K562 (cell line): ENCODE data around the gene PSMA2. TPM values are rescaled to one million over a fixed set of nuclear protein-coding genes. Genes with fewer than 3 reads are reported as not detected.

Experiments
- CBX1 ChIP-seq: sonication (generic); IDR thresholded peaks from 2 replicates; pipeline ENCODE4 v1.6.1; 2016; ENCODE audit warnings: antibody characterized with exemption, low read depth, mild to moderate bottlenecking
- CHD2 ChIP-seq: IDR thresholded peaks from 2 replicates; pipeline ENCODE4 v1.6.1; 2011; ENCODE audit warnings: low read depth, low read length
- FUS ChIP-seq: fragments of 200-400 bp; formaldehyde crosslinking; optimal IDR thresholded peaks from 2 replicates; pipeline ENCODE3; 2017; ENCODE audit warnings: low read depth, low read length
- GTF2F1 ChIP-seq: IDR thresholded peaks from 2 replicates; pipeline ENCODE4 v1.6.1; 2011; ENCODE audit warnings: low read depth, low read length, improper control_type of control experiment
- HDGF ChIP-seq: fragments of 450-650 bp; IDR thresholded peaks from 2 replicates; pipeline ENCODE4 v1.6.1; 2016
- KDM2B ChIP-seq: fragments of 250-450 bp; sonication (Bioruptor Pico); IDR thresholded peaks from 2 replicates; pipeline ENCODE4 v1.8.0; 2021; ENCODE audit warnings: mild to moderate bottlenecking, moderate library complexity
- PHF8 ChIP-seq: fragments of 200-600 bp; sonication (generic); IDR thresholded peaks from 2 replicates; pipeline ENCODE4 v1.6.1; 2012; ENCODE audit warnings: mixed run types, mild to moderate bottlenecking, inconsistent platforms, low read length, moderate library complexity, borderline replicate concordance
- RUNX1 ChIP-seq: sonication (generic); IDR thresholded peaks from 2 replicates; pipeline ENCODE4 v1.6.1; 2016; ENCODE audit warnings: antibody characterized with exemption, low read depth
- STAG1 ChIP-seq: sonication (generic); formaldehyde crosslinking; IDR thresholded peaks from 2 replicates; pipeline ENCODE4 v1.5.0; 2020; ENCODE audit warnings: missing genetic modification reagents, borderline replicate concordance
- TAF7 ChIP-seq: fragments of 450-650 bp; IDR thresholded peaks from 2 replicates; pipeline ENCODE4 v1.6.1; 2016; ENCODE audit warnings: missing genetic modification characterization, missing compliant biosample characterization
- TOE1 ChIP-seq, 2 experiments: fragments of 450-650 bp in 1 of 2; sonication (generic) in 1 of 2; formaldehyde crosslinking in 1 of 2; IDR thresholded peaks; 2 replicates each; pipeline versions ENCODE4 v1.7.1 to v1.8.0; 2016 to 2022; ENCODE audit warnings: borderline replicate concordance in 2 of 2, mild to moderate bottlenecking in 2 of 2, antibody characterized with exemption in 1 of 2, inconsistent platforms in 1 of 2, low read depth in 1 of 2, missing genetic modification reagents in 1 of 2, moderate library complexity in 1 of 2
- TRIM28 ChIP-seq: fragments of 450-650 bp; IDR thresholded peaks from 2 replicates; pipeline ENCODE4 v1.6.1; 2017
- XRCC5 ChIP-seq: fragments of 200-400 bp; formaldehyde crosslinking; IDR thresholded peaks from 2 replicates; pipeline ENCODE4 v1.6.1; 2017; ENCODE audit warnings: low read depth, mild to moderate bottlenecking, low read length
- ZC3H4 ChIP-seq: sonication (generic); formaldehyde crosslinking; IDR thresholded peaks from 2 replicates; pipeline ENCODE4 v1.9.0; 2021; ENCODE audit warnings: missing genetic modification reagents, borderline replicate concordance
- ZKSCAN8 ChIP-seq: fragments of 200-800 bp; sonication (Bioruptor generic); IDR thresholded peaks from 2 replicates; pipeline ENCODE4 v1.6.1; 2016; ENCODE audit warnings: missing genetic modification characterization, missing compliant biosample characterization
- polyA plus RNA-seq, 8 experiments: library from polyadenylated mRNA; depleted of rRNA in 4 of 8; stranded (reverse) in 5 of 8; unstranded in 3 of 8; fragments of >200 nt; fragmentation: Nextera tagmentation in 2 of 8; fragmentation: Illumina TruSeq in 1 of 8; extraction: Ambion mirVana in 2 of 8; extraction: Trizol in 1 of 8; gene quantifications; 2 replicates each; pipeline versions ENCODE4 v1.2.1 to v1.2.3, GENCODE V29; 2011 to 2014; ENCODE audit warnings: inconsistent platforms in 1 of 8, missing spikeins in 1 of 8
- total RNA-seq, 7 experiments: library from RNA; depleted of rRNA in 6 of 7; stranded (reverse); fragments of >200 nt in 6 of 7; fragmentation: Illumina TruSeq in 2 of 7; extraction: Trizol in 2 of 7; gene quantifications; 2 replicates each; pipeline versions ENCODE4 v1.2.1 to v1.2.3, GENCODE V29; 2011 to 2021; ENCODE audit warnings: low replicate concordance in 1 of 7
- TF ChIP-seq, protein P1 (sequence below): fragments of 200-800 bp; sonication (Bioruptor generic); IDR thresholded peaks from 2 replicates; pipeline ENCODE4 v1.6.1; 2017; ENCODE audit warnings: missing genetic modification characterization, missing compliant biosample characterization
- TF ChIP-seq, protein P2 (sequence below): sonication (generic); formaldehyde crosslinking; IDR thresholded peaks from 2 replicates; pipeline ENCODE4 v1.8.0; 2022; ENCODE audit warnings: mild to moderate bottlenecking, low read depth, missing genetic modification reagents
- TF ChIP-seq, protein P3 (sequence below), 2 experiments: IDR thresholded peaks; 2 replicates each; pipeline ENCODE4 v1.6.1; 2012; ENCODE audit warnings: improper control_type of control experiment in 2 of 2, low read depth in 2 of 2, low read length in 2 of 2, borderline replicate concordance in 1 of 2
- TF ChIP-seq, protein P4 (sequence below): sonication (generic); formaldehyde crosslinking; IDR thresholded peaks from 2 replicates; pipeline ENCODE4 v1.9.0; 2022; ENCODE audit warnings: mild to moderate bottlenecking, missing genetic modification reagents

PSMA2 gene
- total and polyA plus RNA-seq, 9 of the 15 experiments (the other 6 are each of a cell fraction or from before 2014, with no cell fraction given), result 91.7 to 1,070 (median 213) TPM

DNA sequence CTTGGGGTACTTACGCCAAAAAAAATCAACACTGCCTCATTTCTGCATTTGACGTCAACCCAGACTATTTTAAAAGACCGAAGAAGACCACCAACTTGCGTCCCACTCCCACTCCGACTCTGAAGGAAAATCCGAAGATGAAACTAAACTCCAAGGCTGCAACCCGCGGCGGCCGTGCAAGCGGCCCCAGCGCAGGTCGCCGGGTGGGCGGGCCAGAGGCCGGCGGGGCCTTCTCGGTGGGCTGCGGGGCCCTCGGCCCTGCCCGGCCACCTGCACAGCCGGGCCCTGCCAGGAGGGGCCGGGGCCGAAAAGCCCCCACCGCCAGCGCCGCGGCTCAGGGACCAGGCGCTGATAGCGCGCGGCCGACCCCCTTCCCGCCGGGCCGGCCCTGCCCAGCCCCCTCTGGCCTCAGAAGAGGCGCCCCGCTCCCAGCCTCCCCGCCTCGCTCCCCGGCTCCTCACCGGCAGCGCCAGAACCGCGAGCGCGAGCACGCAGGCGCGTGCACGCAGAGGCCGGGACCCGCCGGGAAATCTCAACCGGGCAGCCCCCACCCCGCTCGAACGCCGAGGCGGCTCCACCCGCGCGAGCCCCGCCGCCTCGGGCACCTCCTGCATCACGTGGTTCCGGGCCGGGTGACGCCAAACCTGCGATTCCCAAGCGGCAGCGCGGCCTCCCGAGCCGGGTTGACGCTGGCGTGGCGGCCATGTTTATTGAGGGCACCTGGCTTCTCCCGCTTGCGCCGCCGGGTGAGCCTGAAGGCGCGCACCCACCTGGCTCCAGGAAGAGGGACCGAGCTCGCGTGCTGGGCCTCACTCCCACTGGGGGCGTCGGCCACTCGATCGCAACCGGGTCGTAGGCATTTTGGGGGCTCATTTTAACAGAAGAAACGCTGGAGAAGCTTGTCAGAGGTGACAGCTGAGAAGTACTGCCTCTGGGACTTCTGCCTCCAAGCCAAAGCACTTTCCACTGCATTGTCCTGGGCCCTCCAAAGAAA lies 20.2 kb downstream of the PSMA2 start, which contains the start of gene C7orf25 (continued):
- TF ChIP-seq, protein P1, sequence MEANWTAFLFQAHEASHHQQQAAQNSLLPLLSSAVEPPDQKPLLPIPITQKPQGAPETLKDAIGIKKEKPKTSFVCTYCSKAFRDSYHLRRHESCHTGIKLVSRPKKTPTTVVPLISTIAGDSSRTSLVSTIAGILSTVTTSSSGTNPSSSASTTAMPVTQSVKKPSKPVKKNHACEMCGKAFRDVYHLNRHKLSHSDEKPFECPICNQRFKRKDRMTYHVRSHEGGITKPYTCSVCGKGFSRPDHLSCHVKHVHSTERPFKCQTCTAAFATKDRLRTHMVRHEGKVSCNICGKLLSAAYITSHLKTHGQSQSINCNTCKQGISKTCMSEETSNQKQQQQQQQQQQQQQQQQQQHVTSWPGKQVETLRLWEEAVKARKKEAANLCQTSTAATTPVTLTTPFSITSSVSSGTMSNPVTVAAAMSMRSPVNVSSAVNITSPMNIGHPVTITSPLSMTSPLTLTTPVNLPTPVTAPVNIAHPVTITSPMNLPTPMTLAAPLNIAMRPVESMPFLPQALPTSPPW (CRISPR knock-in tag), result peak; percentile 95
- TF ChIP-seq RUNX1 (0 out of 2 replicates have a peak, but pooled peaks have one; percentile 57), TOE1 (IDR thresholded peaks at IDR 0.05; ENCODE audit: borderline replicate concordance) (peak; percentile 97), TOE1 (CRISPR knock-in tag; IDR thresholded peaks at IDR 0.05; ENCODE audit: borderline replicate concordance, low read depth) (no peak), TAF7 (no peak), GTF2F1 (peak; percentile 27; the same call in 1 of the 2 replicates), PHF8 (peak; percentile 84; the same call in 1 of the 2 replicates), STAG1 (CRISPR knock-in tag) (no peak), FUS (peak; percentile 80), HDGF (no peak), CBX1 (peak; percentile 77; the same call in 1 of the 2 replicates), CHD2 (0 out of 2 replicates have a peak, but pooled peaks have one; percentile 54), TRIM28 (peak; percentile 47; the same call in 1 of the 2 replicates), XRCC5 (peak; percentile 53; the same call in 1 of the 2 replicates), ZC3H4 (no peak), KDM2B (CRISPR knock-in tag) (no peak), ZKSCAN8 (no peak)
- TF ChIP-seq, protein P2, sequence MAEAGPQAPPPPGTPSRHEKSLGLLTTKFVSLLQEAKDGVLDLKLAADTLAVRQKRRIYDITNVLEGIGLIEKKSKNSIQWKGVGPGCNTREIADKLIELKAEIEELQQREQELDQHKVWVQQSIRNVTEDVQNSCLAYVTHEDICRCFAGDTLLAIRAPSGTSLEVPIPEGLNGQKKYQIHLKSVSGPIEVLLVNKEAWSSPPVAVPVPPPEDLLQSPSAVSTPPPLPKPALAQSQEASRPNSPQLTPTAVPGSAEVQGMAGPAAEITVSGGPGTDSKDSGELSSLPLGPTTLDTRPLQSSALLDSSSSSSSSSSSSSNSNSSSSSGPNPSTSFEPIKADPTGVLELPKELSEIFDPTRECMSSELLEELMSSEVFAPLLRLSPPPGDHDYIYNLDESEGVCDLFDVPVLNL (CRISPR knock-in tag), result peak; percentile 48; the same call in 1 of the 2 replicates
- TF ChIP-seq, protein P3, sequence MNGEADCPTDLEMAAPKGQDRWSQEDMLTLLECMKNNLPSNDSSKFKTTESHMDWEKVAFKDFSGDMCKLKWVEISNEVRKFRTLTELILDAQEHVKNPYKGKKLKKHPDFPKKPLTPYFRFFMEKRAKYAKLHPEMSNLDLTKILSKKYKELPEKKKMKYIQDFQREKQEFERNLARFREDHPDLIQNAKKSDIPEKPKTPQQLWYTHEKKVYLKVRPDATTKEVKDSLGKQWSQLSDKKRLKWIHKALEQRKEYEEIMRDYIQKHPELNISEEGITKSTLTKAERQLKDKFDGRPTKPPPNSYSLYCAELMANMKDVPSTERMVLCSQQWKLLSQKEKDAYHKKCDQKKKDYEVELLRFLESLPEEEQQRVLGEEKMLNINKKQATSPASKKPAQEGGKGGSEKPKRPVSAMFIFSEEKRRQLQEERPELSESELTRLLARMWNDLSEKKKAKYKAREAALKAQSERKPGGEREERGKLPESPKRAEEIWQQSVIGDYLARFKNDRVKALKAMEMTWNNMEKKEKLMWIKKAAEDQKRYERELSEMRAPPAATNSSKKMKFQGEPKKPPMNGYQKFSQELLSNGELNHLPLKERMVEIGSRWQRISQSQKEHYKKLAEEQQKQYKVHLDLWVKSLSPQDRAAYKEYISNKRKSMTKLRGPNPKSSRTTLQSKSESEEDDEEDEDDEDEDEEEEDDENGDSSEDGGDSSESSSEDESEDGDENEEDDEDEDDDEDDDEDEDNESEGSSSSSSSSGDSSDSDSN (IDR thresholded peaks at IDR 0.05; ENCODE audit: borderline replicate concordance in 1 of 2, low read depth in 2 of 2, low read length in 2 of 2), result peak in 1 of 2 experiments; percentile 49; a peak in 1 of 4 replicates
- TF ChIP-seq, protein P4, sequence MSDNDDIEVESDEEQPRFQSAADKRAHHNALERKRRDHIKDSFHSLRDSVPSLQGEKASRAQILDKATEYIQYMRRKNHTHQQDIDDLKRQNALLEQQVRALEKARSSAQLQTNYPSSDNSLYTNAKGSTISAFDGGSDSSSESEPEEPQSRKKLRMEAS (CRISPR knock-in tag), result peak; percentile 92
